COLO668 (cell line): ENCODE results near the gene LRRIQ4.

Experiments used
- DNase-seq: peaks from one replicate; lab custom pipeline; 2025; ENCODE audit not compliant: unreplicated experiment; lab: John Stamatoyannopoulos, UW

Gene LRRIQ4

GRCh38 chr3:169812332-169813235 is at the start of gene LRRIQ4, which contains the start of gene LRRC34:
LRRIQ4 (plus strand) TSS chr3:169812870; CDS start chr3:169821922, 9,052 bp downstream.
LRRC34 (minus strand) TSS chr3:169812904; CDS start chr3:169812548, 356 bp downstream.
- peak; percentile 85 for DNase-seq

- peak; percentile 43 for DNase-seq
Observed at GRCh38 chr3:169764312-169764881, 48.3 kb upstream of the LRRIQ4 start.

GRCh38 chr3:169764882-169765612 is 47.6 kb upstream of the LRRIQ4 start, which contains the start of gene TERC:
TERC (minus strand) TSS chr3:169765060.
- peak; percentile 86 for DNase-seq

- DNase-seq, result peak; percentile 70
Observed at GRCh38 chr3:169769287-169770181, 43.1 kb upstream of the LRRIQ4 start, which contains the start of gene ACTRT3. ACTRT3 (minus strand) TSS chr3:169769561; CDS start chr3:169769520, 41 bp downstream.

- peak; percentile 59 for DNase-seq
Observed at GRCh38 chr3:169771497-169772304, 41.0 kb upstream of the LRRIQ4 start.

GRCh38 chr3:169772305-169772896 is 40.3 kb upstream of the LRRIQ4 start:
- peak; percentile 69 for DNase-seq

- peak; percentile 87 for DNase-seq
Observed at GRCh38 chr3:169772897-169773816, 39.5 kb upstream of the LRRIQ4 start, which contains the start of gene MYNN. MYNN (plus strand) TSS chr3:169773396; CDS start chr3:169774296, 900 bp downstream.

GRCh38 chr3:169774186-169774585 is 38.5 kb upstream of the LRRIQ4 start:
- no peak for DNase-seq

GRCh38 chr3:169777822-169778221 is 34.8 kb upstream of the LRRIQ4 start:
- no peak for DNase-seq

GRCh38 chr3:169780742-169781141 is 31.9 kb upstream of the LRRIQ4 start:
- no peak for DNase-seq

- DNase-seq, result no peak
Observed at GRCh38 chr3:169781209-169781855, 31.3 kb upstream of the LRRIQ4 start.

- DNase-seq, result no peak
Observed at GRCh38 chr3:169787120-169787519, 25.6 kb upstream of the LRRIQ4 start.

- no peak for DNase-seq
Observed at GRCh38 chr3:169787791-169788190, 24.9 kb upstream of the LRRIQ4 start.

GRCh38 chr3:169790219-169790618 is 22.5 kb upstream of the LRRIQ4 start:
- no peak for DNase-seq

GRCh38 chr3:169790687-169791429 is 21.8 kb upstream of the LRRIQ4 start:
- DNase-seq, result no peak

GRCh38 chr3:169792359-169792758 is 20.3 kb upstream of the LRRIQ4 start:
- no peak for DNase-seq

- DNase-seq, result no peak
Observed at GRCh38 chr3:169804681-169805080, 8.0 kb upstream of the LRRIQ4 start.
